Stimulated activated CD4-positive, alpha-beta T cell treated with anti-CD3 and anti-CD28 coated beads, Interleukin-2, amount 100 ng/mL, for 24 hours (primary cell): ENCODE measurements around the gene CLRN2.
"Not testable (repeated sequence)": the region's sequence is repeated elsewhere in the genome, so short reads cannot be mapped to it uniquely, and the experiment has no call there.

Experiments used
- DNase-seq, 2 donors: peaks; one replicate each; pipeline ENCODE4 v3.0.0-alpha.2; 2020

CLRN2 gene

GRCh38 chr4:17546222-17546621 is 31.3 kb downstream of the CLRN2 start:
- no peak for DNase-seq

GRCh38 chr4:17546678-17547077 is 31.7 kb downstream of the CLRN2 start:
- DNase-seq = no peak

- no peak for DNase-seq
These were observed 35.6 kb downstream of the CLRN2 start for GRCh38 chr4:17550549-17550948.

GRCh38 chr4:17552427-17552826 is 37.5 kb downstream of the CLRN2 start:
- DNase-seq = no peak

GRCh38 chr4:17554568-17554967 is 39.6 kb downstream of the CLRN2 start:
- no peak for DNase-seq

GRCh38 chr4:17556498-17556897 is 41.5 kb downstream of the CLRN2 start:
- no peak for DNase-seq

- DNase-seq = no peak
These were observed 42.9 kb downstream of the CLRN2 start for GRCh38 chr4:17557880-17558279.

GRCh38 chr4:17558941-17559708 is 44.2 kb downstream of the CLRN2 start:
- no peak for DNase-seq

- DNase-seq = no peak
These were observed 44.7 kb downstream of the CLRN2 start for GRCh38 chr4:17559709-17560048.

- no peak for DNase-seq
These were observed 45.2 kb downstream of the CLRN2 start for GRCh38 chr4:17560065-17560673.

GRCh38 chr4:17561195-17561909 is 46.4 kb downstream of the CLRN2 start:
- no peak for DNase-seq

GRCh38 chr4:17562157-17562556 is 47.2 kb downstream of the CLRN2 start:
- DNase-seq = no peak

GRCh38 chr4:17565846-17566245 is 50.9 kb downstream of the CLRN2 start:
- no peak for DNase-seq

- no peak for DNase-seq
These were observed 52.3 kb downstream of the CLRN2 start for GRCh38 chr4:17567271-17567670.

- no peak for DNase-seq
These were observed 59.2 kb downstream of the CLRN2 start for GRCh38 chr4:17574206-17574605.

- DNase-seq = not testable (repeated sequence)
These were observed 60.2 kb downstream of the CLRN2 start for GRCh38 chr4:17575177-17575576.
